A673 (cell line): ENCODE data around the gene TRIM13.

ENCODE experiments used
- CTCF ChIP-seq: fragments of 300-800, 200-600 bp; sonication (generic); conservative IDR thresholded peaks from 2 replicates; pipeline ENCODE4 v1.5.1; 2017; ENCODE audit warnings: low read depth, mild to moderate bottlenecking, antibody characterized with exemption, low read length, moderate library complexity, mixed read lengths
- EZH2 ChIP-seq: fragments of 200-600 bp; sonication (generic); IDR thresholded peaks from 2 replicates; pipeline ENCODE4 v1.6.1; 2017; ENCODE audit warnings: borderline replicate concordance, low read depth, mild to moderate bottlenecking, mixed read lengths, antibody characterized with exemption, low read length; ENCODE audit not compliant: poor library complexity, severe bottlenecking

DNA sequence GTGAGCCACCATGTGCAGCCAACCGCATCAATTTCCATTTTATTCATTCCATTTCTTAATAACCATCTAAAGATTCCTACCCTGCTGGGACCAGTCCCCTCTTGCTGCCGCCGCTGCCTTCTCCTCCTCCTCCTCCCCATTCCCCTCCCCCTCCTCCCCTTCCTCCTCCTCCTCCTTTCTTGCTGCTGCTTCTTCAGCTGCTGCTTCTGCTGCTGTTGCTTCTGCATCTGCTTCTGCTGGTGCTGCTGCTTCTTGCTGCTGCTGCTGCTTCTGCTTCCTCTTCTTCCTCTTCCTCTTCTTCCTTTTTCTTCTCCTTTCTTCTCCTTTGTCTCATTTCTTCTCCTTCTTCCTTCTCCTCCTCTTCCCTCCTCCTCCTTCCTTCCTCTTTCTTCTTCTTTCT, 40.7 kb upstream of the TRIM13 start:
- TF ChIP-seq EZH2 (no peak), CTCF (no peak)
